CD8-positive, alpha-beta memory T cell (primary cell): ENCODE results near the gene DYDC2. TPM values are rescaled to one million over a fixed set of nuclear protein-coding genes. Genes with fewer than 3 reads are reported as not detected.

Experiments used
- CTCF ChIA-PET: fragments of 350-600 bp; sonication (Branson Sonifier 250); formaldehyde crosslinking; loops from one replicate; lab custom pipeline; 2021; ENCODE audit warnings: antibody characterized with exemption; lab: Charles Lee
- POLR2A ChIA-PET: fragments of 350-600 bp; sonication (Branson Sonifier 250); formaldehyde crosslinking; loops from one replicate; lab custom pipeline; 2021; ENCODE audit warnings: antibody characterized with exemption; lab: Charles Lee
- DNase-seq, 5 donors: peaks; one replicate each; pipeline versions ENCODE4 v3.0.0 to v3.0.0-alpha.2; 2020 to 2022; ENCODE audit warnings: mixed read lengths in 1 of 5
- H3K27ac ChIP-seq: one replicate; pipeline ENCODE4 v1.7.0; 2013; ENCODE audit warnings: low read depth, mild to moderate bottlenecking, low read length, moderate library complexity
- H3K27me3 ChIP-seq: 2 replicates; pipeline ENCODE4 v1.7.0; 2013; ENCODE audit warnings: low read length, mild to moderate bottlenecking; ENCODE audit not compliant: insufficient read depth, poor library complexity, severe bottlenecking
- H3K36me3 ChIP-seq: 2 replicates; pipeline ENCODE4 v1.7.0; 2013; ENCODE audit warnings: mild to moderate bottlenecking, low read length, moderate library complexity; ENCODE audit not compliant: insufficient read depth
- H3K4me1 ChIP-seq: 2 replicates; pipeline ENCODE4 v1.7.0; 2013; ENCODE audit warnings: mild to moderate bottlenecking, low read length, moderate library complexity; ENCODE audit not compliant: insufficient read depth
- H3K4me3 ChIP-seq: 2 replicates; pipeline ENCODE4 v1.7.0; 2013; ENCODE audit warnings: mild to moderate bottlenecking, low read length
- H3K9me3 ChIP-seq: 2 replicates; pipeline ENCODE4 v1.7.0; 2013; ENCODE audit warnings: mild to moderate bottlenecking, low read length
- H3K27ac Mint-ChIP-seq, 8 donors: one replicate each; pipeline ENCODE4 v1.8.0; 2020 to 2021; ENCODE audit warnings: mixed read lengths in 8 of 8, mild to moderate bottlenecking in 6 of 8, inconsistent platforms in 3 of 8, moderate library complexity in 3 of 8
- H3K27me3 Mint-ChIP-seq, 2 donors: one replicate each; pipeline ENCODE4 v1.8.0; 2020 to 2021; ENCODE audit warnings: mixed read lengths in 2 of 2, mild to moderate bottlenecking in 1 of 2, moderate library complexity in 1 of 2
- H3K36me3 Mint-ChIP-seq, 3 donors: one replicate each; pipeline ENCODE4 v1.8.0; 2020 to 2021; ENCODE audit warnings: mixed read lengths in 3 of 3, inconsistent platforms in 1 of 3, mild to moderate bottlenecking in 1 of 3
- H3K4me1 Mint-ChIP-seq, 3 donors: one replicate each; pipeline ENCODE4 v1.8.0; 2020 to 2021; ENCODE audit warnings: mixed read lengths in 3 of 3, inconsistent platforms in 1 of 3, mild to moderate bottlenecking in 1 of 3
- H3K4me3 Mint-ChIP-seq, 7 donors: one replicate each; pipeline ENCODE4 v1.8.0; 2020 to 2021; ENCODE audit warnings: mixed read lengths in 7 of 7, mild to moderate bottlenecking in 6 of 7, moderate library complexity in 4 of 7, inconsistent platforms in 2 of 7
- H3K9me3 Mint-ChIP-seq, 5 donors: one replicate each; pipeline ENCODE4 v1.8.0; 2020 to 2022; ENCODE audit warnings: mixed read lengths in 5 of 5, mild to moderate bottlenecking in 3 of 5, moderate library complexity in 2 of 5, inconsistent platforms in 1 of 5
- polyA plus RNA-seq: library from polyadenylated mRNA; unstranded; fragments of 300-500 nt; fragmentation: Illumina TruSeq; gene quantifications from one replicate; pipeline ENCODE4 v1.2.3, GENCODE V29; 2021
- total RNA-seq, 2 experiments: library from RNA; stranded (reverse); gene quantifications; one replicate each; pipeline ENCODE4 v1.2.3, GENCODE V29; 2021

Gene DYDC2
- total and polyA plus RNA-seq, 3 experiments from 2014 or later, result not detected

GRCh38 chr10:80322158-80322557, 34.4 kb upstream of the DYDC2 start:
- H3K4me3 ChIP-seq, result no peak overlapping the region
- no peak overlapping the region for H3K27ac ChIP-seq
- H3K36me3 ChIP-seq, result no peaks in the 10 kb centered on the region
- ChIA-PET CTCF (no interaction called here), POLR2A (no interaction called here)
- Mint-ChIP-seq H3K27ac (no peak overlapping the region), H3K4me1 (no peaks in the 10 kb centered on the region), H3K9me3 (no peaks in the 10 kb centered on the region), H3K36me3 (no peaks in the 10 kb centered on the region), H3K4me3 (no peak overlapping the region), H3K27me3 (peaks cover 21 to 22% of the 10 kb centered on the region in 2 donors)
- peaks cover 5% of the 10 kb centered on the region for H3K27me3 ChIP-seq
- no peak for DNase-seq
- H3K4me1 ChIP-seq, result no peaks in the 10 kb centered on the region
- H3K9me3 ChIP-seq, result no peaks in the 10 kb centered on the region

GRCh38 chr10:80322711-80323110, 33.9 kb upstream of the DYDC2 start:
- no peak overlapping the region for H3K4me3 Mint-ChIP-seq
- POLR2A ChIA-PET, result no interaction called here
- H3K9me3 Mint-ChIP-seq, result no peaks in the 10 kb centered on the region
- no peaks in the 10 kb centered on the region for H3K36me3 Mint-ChIP-seq
- CTCF ChIA-PET, result no interaction called here
- no peak overlapping the region for H3K27ac Mint-ChIP-seq
- H3K4me1 Mint-ChIP-seq, result no peaks in the 10 kb centered on the region
- DNase-seq, result no peak
- Histone ChIP-seq H3K4me1 (no peaks in the 10 kb centered on the region), H3K9me3 (no peaks in the 10 kb centered on the region), H3K4me3 (no peak overlapping the region), H3K27me3 (peaks cover 5% of the 10 kb centered on the region), H3K27ac (no peak overlapping the region), H3K36me3 (no peaks in the 10 kb centered on the region)
- H3K27me3 Mint-ChIP-seq, result peaks cover 20 to 21% of the 10 kb centered on the region in 2 donors

GRCh38 chr10:80323311-80323710, 33.3 kb upstream of the DYDC2 start:
- Mint-ChIP-seq H3K4me1 (no peaks in the 10 kb centered on the region), H3K36me3 (no peaks in the 10 kb centered on the region), H3K9me3 (no peaks in the 10 kb centered on the region), H3K4me3 (no peak overlapping the region), H3K27me3 (peaks cover 20 to 21% of the 10 kb centered on the region in 2 donors), H3K27ac (no peak overlapping the region)
- peaks cover 5% of the 10 kb centered on the region for H3K27me3 ChIP-seq
- no peak overlapping the region for H3K27ac ChIP-seq
- H3K36me3 ChIP-seq, result no peaks in the 10 kb centered on the region
- H3K9me3 ChIP-seq, result no peaks in the 10 kb centered on the region
- H3K4me1 ChIP-seq, result no peaks in the 10 kb centered on the region
- H3K4me3 ChIP-seq, result no peak overlapping the region
- ChIA-PET CTCF (no interaction called here), POLR2A (no interaction called here)
- no peak for DNase-seq

GRCh38 chr10:80324086-80324485, 32.5 kb upstream of the DYDC2 start:
- H3K36me3 Mint-ChIP-seq, result no peaks in the 10 kb centered on the region
- POLR2A ChIA-PET, result no interaction called here
- CTCF ChIA-PET, result no interaction called here
- Histone ChIP-seq H3K9me3 (no peaks in the 10 kb centered on the region), H3K36me3 (no peaks in the 10 kb centered on the region), H3K27me3 (peaks cover 5% of the 10 kb centered on the region), H3K27ac (no peak overlapping the region), H3K4me3 (no peak overlapping the region), H3K4me1 (no peaks in the 10 kb centered on the region)
- no peak overlapping the region for H3K4me3 Mint-ChIP-seq
- peaks cover 15 to 17% of the 10 kb centered on the region in 2 donors for H3K27me3 Mint-ChIP-seq
- no peaks in the 10 kb centered on the region for H3K9me3 Mint-ChIP-seq
- no peak overlapping the region for H3K27ac Mint-ChIP-seq
- no peaks in the 10 kb centered on the region for H3K4me1 Mint-ChIP-seq
- DNase-seq, result no peak

- Histone ChIP-seq H3K36me3 (no peaks in the 10 kb centered on the region), H3K27ac (no peak overlapping the region), H3K27me3 (peaks cover 5% of the 10 kb centered on the region), H3K4me3 (no peak overlapping the region), H3K9me3 (no peaks in the 10 kb centered on the region), H3K4me1 (no peaks in the 10 kb centered on the region)
- no peaks in the 10 kb centered on the region for H3K4me1 Mint-ChIP-seq
- no peak overlapping the region for H3K4me3 Mint-ChIP-seq
- ChIA-PET CTCF (no interaction called here), POLR2A (no interaction called here)
- no peaks in the 10 kb centered on the region for H3K9me3 Mint-ChIP-seq
- H3K27ac Mint-ChIP-seq, result no peak overlapping the region
- DNase-seq, result no peak
- H3K36me3 Mint-ChIP-seq, result no peaks in the 10 kb centered on the region
- H3K27me3 Mint-ChIP-seq, result peaks cover 10 to 15% of the 10 kb centered on the region in 2 donors
Measured at GRCh38 chr10:80324891-80325364, 31.7 kb upstream of the DYDC2 start.

- Mint-ChIP-seq H3K9me3 (no peaks in the 10 kb centered on the region), H3K27ac (no peak overlapping the region), H3K4me3 (no peak overlapping the region), H3K4me1 (no peaks in the 10 kb centered on the region), H3K27me3 (peaks cover 0 to 12% of the 10 kb centered on the region in 2 donors), H3K36me3 (no peaks in the 10 kb centered on the region)
- Histone ChIP-seq H3K27ac (no peak overlapping the region), H3K9me3 (no peaks in the 10 kb centered on the region), H3K4me1 (no peaks in the 10 kb centered on the region), H3K4me3 (no peak overlapping the region), H3K36me3 (no peaks in the 10 kb centered on the region), H3K27me3 (no peaks in the 10 kb centered on the region)
- ChIA-PET CTCF (no interaction called here), POLR2A (no interaction called here)
- DNase-seq, result no peak
Measured at GRCh38 chr10:80333983-80334382, 22.6 kb upstream of the DYDC2 start.

- Histone ChIP-seq H3K27me3 (no peaks in the 10 kb centered on the region), H3K4me1 (no peaks in the 10 kb centered on the region), H3K27ac (no peak overlapping the region), H3K36me3 (no peaks in the 10 kb centered on the region), H3K4me3 (no peak overlapping the region), H3K9me3 (no peaks in the 10 kb centered on the region)
- no peak for DNase-seq
- Mint-ChIP-seq H3K36me3 (no peaks in the 10 kb centered on the region), H3K4me3 (no peak overlapping the region), H3K4me1 (no peaks in the 10 kb centered on the region), H3K27ac (no peak overlapping the region), H3K27me3 (peaks cover 0 to 14% of the 10 kb centered on the region in 2 donors), H3K9me3 (no peaks in the 10 kb centered on the region)
- POLR2A ChIA-PET, result no interaction called here
- CTCF ChIA-PET, result no interaction called here
Measured at GRCh38 chr10:80344276-80344675, 12.3 kb upstream of the DYDC2 start.

DNA sequence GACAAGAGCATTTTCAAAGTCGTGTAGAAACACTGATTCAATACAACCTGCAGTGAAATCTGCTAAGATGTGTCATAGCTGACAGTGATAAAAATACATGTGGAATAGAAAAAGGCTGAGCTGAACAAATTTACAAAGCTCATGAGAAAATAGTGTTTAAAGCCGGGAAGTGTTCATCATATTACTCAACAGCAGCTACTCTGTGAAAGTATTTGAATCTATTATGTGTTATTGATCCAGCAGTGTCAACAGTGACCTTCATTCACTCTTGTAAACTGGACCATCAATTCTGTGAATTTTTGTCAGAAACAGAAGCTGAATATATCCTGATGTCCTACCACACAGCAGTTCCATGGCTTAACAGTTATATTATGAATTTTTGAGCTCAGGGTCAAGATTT, 11.7 kb upstream of the DYDC2 start:
- no peaks in the 10 kb centered on the region for H3K4me1 ChIP-seq
- CTCF ChIA-PET, result no interaction called here
- no peak overlapping the region for H3K4me3 ChIP-seq
- no peaks in the 10 kb centered on the region for H3K4me1 Mint-ChIP-seq
- no peaks in the 10 kb centered on the region for H3K36me3 Mint-ChIP-seq
- H3K9me3 Mint-ChIP-seq, result no peaks in the 10 kb centered on the region
- no peaks in the 10 kb centered on the region for H3K27me3 ChIP-seq
- H3K27me3 Mint-ChIP-seq, result peaks cover 0 to 15% of the 10 kb centered on the region in 2 donors
- no peak overlapping the region for H3K27ac ChIP-seq
- H3K36me3 ChIP-seq, result no peaks in the 10 kb centered on the region
- no peak overlapping the region for H3K4me3 Mint-ChIP-seq
- no peak overlapping the region for H3K27ac Mint-ChIP-seq
- POLR2A ChIA-PET, result no interaction called here
- no peak for DNase-seq
- no peaks in the 10 kb centered on the region for H3K9me3 ChIP-seq

GRCh38 chr10:80350251-80350650, 6.3 kb upstream of the DYDC2 start:
- ChIA-PET POLR2A (no interaction called here), CTCF (no interaction called here)
- Mint-ChIP-seq H3K27me3 (peaks cover 11 to 44% of the 10 kb centered on the region in 2 donors), H3K36me3 (peaks cover 0 to 2% (median 0%) of the 10 kb centered on the region in 3 donors), H3K4me3 (no peak overlapping the region), H3K9me3 (no peaks in the 10 kb centered on the region), H3K4me1 (no peaks in the 10 kb centered on the region), H3K27ac (no peak overlapping the region)
- DNase-seq, result no peak
- no peak overlapping the region for H3K27ac ChIP-seq
- H3K27me3 ChIP-seq, result no peaks in the 10 kb centered on the region
- no peaks in the 10 kb centered on the region for H3K9me3 ChIP-seq
- no peaks in the 10 kb centered on the region for H3K4me1 ChIP-seq
- no peaks in the 10 kb centered on the region for H3K36me3 ChIP-seq
- no peak overlapping the region for H3K4me3 ChIP-seq
